ENCODE results near the gene PTPRM. TPM values are rescaled to one million over a fixed set of nuclear protein-coding genes. Genes with fewer than 3 reads are reported as not detected.

The PTPRM gene
- total RNA-seq, 1 experiment from 2014 or later = 11.1 TPM

GRCh38 chr18:8107426-8107825 is 540.3 kb downstream of the PTPRM start:
- Mint-ChIP-seq H3K27ac (no peak overlapping the region), H3K4me1 (peaks cover 9% of the 10 kb centered on the region; the same call in 1 of the 2 replicates), H3K9me3 (no peaks in the 10 kb centered on the region), H3K27me3 (ENCODE audit: low read depth) (no peaks in the 10 kb centered on the region), H3K36me3 (peaks cover 5% of the 10 kb centered on the region; the same call in 1 of the 2 replicates), H3K4me3 (no peak overlapping the region)
- ATAC-seq (no peak), DNase-seq (ENCODE audit: low spot score) (no peak)
- ChIA-PET POLR2A (no interaction called here), CTCF (no interaction called here)
- no peak for TF ChIP-seq RORB (CRISPR knock-in tag; IDR thresholded peaks at IDR 0.05)
- no peak for TF ChIP-seq STAT6 (CRISPR knock-in tag; conservative IDR thresholded peaks at IDR 0.05; ENCODE audit: low read depth)
- no peak for TF ChIP-seq ATF1 (CRISPR knock-in tag; IDR thresholded peaks at IDR 0.05)
- TF ChIP-seq NR1H2 (CRISPR knock-in tag; IDR thresholded peaks at IDR 0.05) = no peak
- TF ChIP-seq ZNF138 (CRISPR knock-in tag; conservative IDR thresholded peaks at IDR 0.05) = no peak
- no peak for TF ChIP-seq TP53 (CRISPR knock-in tag; IDR thresholded peaks at IDR 0.05)
- no peak for TF ChIP-seq MLX (CRISPR knock-in tag; IDR thresholded peaks at IDR 0.05)
- no peak for TF ChIP-seq FOXJ3 (CRISPR knock-in tag; IDR thresholded peaks at IDR 0.05; ENCODE audit: borderline replicate concordance)
- TF ChIP-seq AR (CRISPR knock-in tag; IDR thresholded peaks at IDR 0.05) = no peak

- ATAC-seq = no peak
- ChIA-PET CTCF (no interaction called here), POLR2A (no interaction called here)
- H3K9me3 Mint-ChIP-seq = no peaks in the 10 kb centered on the region
- H3K4me1 Mint-ChIP-seq = no peaks in the 10 kb centered on the region
- no peak for DNase-seq (ENCODE audit: low spot score)
- H3K27me3 Mint-ChIP-seq (ENCODE audit: low read depth) = no peaks in the 10 kb centered on the region
- no peak overlapping the region for H3K4me3 Mint-ChIP-seq
- TF ChIP-seq CREM (CRISPR knock-in tag; IDR thresholded peaks at IDR 0.05) (no peak), ZNF317 (CRISPR knock-in tag; IDR thresholded peaks at IDR 0.05; ENCODE audit: borderline replicate concordance, low read depth) (no peak)
- H3K27ac Mint-ChIP-seq = no peak overlapping the region
- H3K36me3 Mint-ChIP-seq = no peaks in the 10 kb centered on the region
Observed at GRCh38 chr18:8114480-8114879, 547.4 kb downstream of the PTPRM start.

- H3K27me3 Mint-ChIP-seq (ENCODE audit: low read depth) = no peaks in the 10 kb centered on the region
- no peak for DNase-seq (ENCODE audit: low spot score)
- no peak for ATAC-seq
- no peak overlapping the region for H3K4me3 Mint-ChIP-seq
- CTCF ChIA-PET = no interaction called here
- H3K36me3 Mint-ChIP-seq = no peaks in the 10 kb centered on the region
- H3K4me1 Mint-ChIP-seq = no peaks in the 10 kb centered on the region
- POLR2A ChIA-PET = no interaction called here
- no peak overlapping the region for H3K27ac Mint-ChIP-seq
- no peaks in the 10 kb centered on the region for H3K9me3 Mint-ChIP-seq
- no peak for TF ChIP-seq PREB (CRISPR knock-in tag; IDR thresholded peaks at IDR 0.05; ENCODE audit: borderline replicate concordance)
- TF ChIP-seq MYBL2 (CRISPR knock-in tag; IDR thresholded peaks at IDR 0.05) = no peak
- TF ChIP-seq TCF7 (CRISPR knock-in tag; IDR thresholded peaks at IDR 0.05; ENCODE audit: low read depth) = no peak
- no peak for TF ChIP-seq ATF1 (CRISPR knock-in tag; IDR thresholded peaks at IDR 0.05)
- no peak for TF ChIP-seq ZNF423 (CRISPR knock-in tag; IDR thresholded peaks at IDR 0.05)
- TF ChIP-seq ZMAT4 (CRISPR knock-in tag; IDR thresholded peaks at IDR 0.05) = no peak
- no peak for TF ChIP-seq FOXJ3 (CRISPR knock-in tag; IDR thresholded peaks at IDR 0.05; ENCODE audit: borderline replicate concordance)
- no peak for TF ChIP-seq NFE2L1 (CRISPR knock-in tag; IDR thresholded peaks at IDR 0.05)
- TF ChIP-seq ZNF219 (CRISPR knock-in tag; IDR thresholded peaks at IDR 0.05; ENCODE audit: borderline replicate concordance) = no peak
- TF ChIP-seq CREB1 (CRISPR knock-in tag; IDR thresholded peaks at IDR 0.05) = no peak
- TF ChIP-seq ATF2 (CRISPR knock-in tag; IDR thresholded peaks at IDR 0.05; ENCODE audit: borderline replicate concordance, low read depth) = no peak
- no peak for TF ChIP-seq MAX (CRISPR knock-in tag; IDR thresholded peaks at IDR 0.05)
- no peak for TF ChIP-seq USF1 (CRISPR knock-in tag; IDR thresholded peaks at IDR 0.05)
Observed at GRCh38 chr18:8116341-8117005, 549.4 kb downstream of the PTPRM start.
